Glomerular visceral epithelial cell (primary cell): ENCODE measurements around the gene GFOD1.
A peak's percentile ranks its signal among the peaks of the same experiment; 100 is the strongest.
"Not testable (repeated sequence)": the region's sequence is repeated elsewhere in the genome, so short reads cannot be mapped to it uniquely, and the experiment has no call there.

Experiments
- DNase-seq: peaks from one replicate; pipeline ENCODE4 v3.0.0-alpha.2; 2016; ENCODE audit errors: extremely low spot score

Gene GFOD1

GRCh38 chr6:13463941-13464340 lies 23.5 kb downstream of the GFOD1 start:
- no peak for DNase-seq

GRCh38 chr6:13463328-13463717 lies 24.1 kb downstream of the GFOD1 start:
- DNase-seq, result no peak

GRCh38 chr6:13462458-13463327 lies 24.7 kb downstream of the GFOD1 start:
- DNase-seq, result no peak

DNA sequence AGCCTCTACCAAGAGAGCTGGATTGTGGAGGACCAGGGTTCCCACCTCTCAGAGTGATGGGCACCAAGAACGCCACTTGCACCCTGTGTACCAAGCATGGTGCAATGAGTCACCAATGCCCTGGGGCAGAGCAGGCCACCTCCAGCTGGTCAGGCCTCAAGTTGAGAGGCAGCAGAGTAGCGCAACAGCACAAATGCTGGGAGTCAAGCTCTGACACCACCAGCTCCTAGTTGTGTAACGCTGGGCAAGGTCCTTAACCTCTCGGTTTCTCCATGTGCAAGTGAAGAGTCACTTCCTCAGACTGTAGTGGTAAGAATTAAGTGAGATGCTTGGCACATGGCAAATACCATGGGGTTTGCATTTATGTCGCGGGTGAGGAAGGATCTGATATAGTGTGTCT lies 25.6 kb downstream of the GFOD1 start:
- DNase-seq, result no peak

GRCh38 chr6:13461307-13461706 lies 26.1 kb downstream of the GFOD1 start:
- DNase-seq, result no peak

- DNase-seq, result not testable (repeated sequence)
Measured at GRCh38 chr6:13460289-13460688, 27.1 kb downstream of the GFOD1 start.

GRCh38 chr6:13457577-13457976 lies 29.8 kb downstream of the GFOD1 start:
- peak; percentile 10 for DNase-seq

DNA sequence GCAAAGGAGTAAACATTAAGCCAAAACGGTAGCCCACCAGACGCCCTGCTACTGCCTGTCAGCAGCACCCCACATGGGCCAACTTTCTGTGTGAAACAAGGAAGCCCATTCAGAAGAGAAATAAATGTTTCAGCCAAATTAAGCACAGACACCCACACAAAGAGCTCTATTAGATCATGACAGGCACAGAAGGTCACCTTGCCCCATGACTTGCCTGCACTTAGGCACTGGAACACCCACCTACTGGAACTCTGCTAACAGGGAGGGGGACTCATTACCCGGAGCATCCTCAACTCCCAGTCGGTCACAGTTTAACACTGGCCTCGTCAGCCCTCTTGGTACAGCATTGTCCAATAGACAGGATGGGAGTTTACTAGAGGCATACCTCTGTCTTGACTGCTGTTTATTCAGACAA lies 31.8 kb downstream of the GFOD1 start:
- no peak for DNase-seq

- peak; percentile 30 for DNase-seq
Measured at GRCh38 chr6:13454286-13455221, 32.8 kb downstream of the GFOD1 start.

- DNase-seq, result peak; percentile 83
Measured at GRCh38 chr6:13453771-13454251, 33.6 kb downstream of the GFOD1 start.

DNA sequence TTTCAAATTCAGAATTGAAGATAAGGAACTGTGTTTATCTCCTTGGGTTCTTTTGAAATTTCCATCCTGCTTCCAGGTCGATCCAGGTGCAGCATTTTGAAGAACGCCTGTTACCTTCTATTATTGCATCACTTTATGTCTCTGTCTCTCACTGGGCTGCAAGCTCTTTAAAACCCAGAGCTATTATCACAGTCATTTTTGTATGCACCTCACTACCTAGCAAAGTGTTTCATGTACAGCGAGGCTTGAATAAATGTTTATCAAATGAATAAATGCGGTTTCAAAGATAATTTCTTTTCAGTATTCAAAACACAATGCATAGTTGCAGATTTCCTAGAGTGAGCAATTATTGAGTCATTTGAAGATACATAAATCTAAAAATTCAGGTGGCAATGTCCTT lies 34.2 kb downstream of the GFOD1 start:
- no peak for DNase-seq

DNA sequence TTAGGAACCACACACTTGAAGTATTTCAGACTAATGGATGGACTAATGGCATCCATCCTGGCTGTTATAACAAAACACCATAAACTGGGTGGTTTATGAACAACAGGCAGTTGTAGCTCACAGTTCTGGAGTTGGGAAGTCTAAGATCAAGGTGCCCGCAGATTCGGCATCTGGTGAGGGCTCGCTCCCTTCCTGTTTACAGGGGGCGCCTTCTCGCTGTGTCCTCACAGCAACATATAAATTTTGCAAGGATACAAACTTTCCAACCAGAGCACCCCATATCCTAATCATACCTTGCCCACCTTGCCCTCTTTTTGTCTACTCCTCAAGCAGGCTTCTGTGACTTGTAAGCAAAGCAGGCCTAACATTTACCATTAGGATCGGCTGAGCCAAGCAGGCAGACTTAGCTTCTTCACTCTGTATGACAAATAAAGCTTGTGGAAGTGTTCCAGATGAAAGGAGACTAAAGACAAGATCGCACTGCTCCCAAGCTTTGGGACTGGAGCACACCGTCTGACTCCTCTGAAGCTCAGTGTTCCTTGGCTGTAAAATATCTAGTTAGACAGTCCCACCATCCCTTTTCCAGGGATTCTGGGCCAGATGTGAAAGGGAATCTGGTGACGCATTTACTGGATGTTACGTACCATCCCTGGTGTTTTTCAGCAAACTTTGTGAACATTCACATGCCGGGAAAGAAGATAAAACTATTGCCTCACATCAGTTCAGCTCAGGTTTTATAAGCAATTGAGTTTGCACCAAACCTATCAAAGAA lies 34.9 kb downstream of the GFOD1 start:
- no peak for DNase-seq

DNA sequence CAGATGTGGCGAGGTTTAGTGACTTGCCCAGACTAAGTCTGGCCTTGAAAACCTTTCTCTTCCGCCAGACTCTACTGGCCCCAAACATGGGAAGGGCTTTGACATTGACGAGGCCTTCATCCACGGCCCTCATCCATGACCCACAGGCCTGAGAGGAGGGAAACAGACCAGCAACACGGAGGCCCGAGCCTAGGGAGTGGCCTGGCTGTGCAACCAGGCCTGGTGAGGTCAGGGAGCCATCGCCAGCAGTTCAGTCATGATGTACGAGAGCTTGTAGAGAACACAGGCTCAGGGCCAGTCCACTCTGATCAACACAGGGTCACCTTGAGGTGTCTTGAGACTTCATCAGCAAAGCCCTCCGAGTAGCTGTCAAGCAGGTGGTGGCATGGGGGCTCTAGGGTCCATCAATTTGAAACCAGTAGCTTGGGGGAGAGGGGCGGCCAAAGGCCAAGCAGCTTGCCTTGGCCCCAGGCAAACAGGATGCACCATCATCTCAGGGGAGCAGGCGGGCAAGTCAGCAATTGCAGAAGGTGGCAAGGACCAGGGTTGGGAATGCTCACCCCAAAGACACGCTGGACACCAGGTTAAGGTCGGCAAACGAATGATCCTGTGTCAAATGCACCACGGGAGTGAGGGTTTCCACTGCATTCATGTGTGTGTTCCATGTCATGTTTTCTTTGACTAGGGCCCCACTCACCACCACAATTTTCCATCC lies 36.1 kb downstream of the GFOD1 start:
- DNase-seq, result no peak

DNA sequence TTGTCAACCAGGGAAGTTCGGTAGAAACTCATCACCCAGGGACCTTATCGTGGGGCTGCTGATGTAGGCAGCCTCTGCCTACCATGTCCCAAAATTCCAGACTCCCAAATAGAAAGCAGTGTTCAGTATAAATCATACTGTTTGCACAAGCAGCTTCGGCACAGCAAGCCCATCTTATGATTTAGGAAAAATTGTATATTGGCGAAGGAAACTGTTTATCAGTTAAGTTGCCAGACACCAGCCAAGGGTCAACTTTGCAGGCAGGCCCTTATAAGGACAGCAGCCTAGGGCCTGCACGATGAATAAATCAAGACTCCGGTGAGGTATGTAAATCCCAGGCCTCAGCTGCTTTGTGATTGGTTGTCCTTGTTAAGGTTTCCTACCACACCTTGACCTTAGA lies 36.8 kb downstream of the GFOD1 start:
- no peak for DNase-seq

DNA sequence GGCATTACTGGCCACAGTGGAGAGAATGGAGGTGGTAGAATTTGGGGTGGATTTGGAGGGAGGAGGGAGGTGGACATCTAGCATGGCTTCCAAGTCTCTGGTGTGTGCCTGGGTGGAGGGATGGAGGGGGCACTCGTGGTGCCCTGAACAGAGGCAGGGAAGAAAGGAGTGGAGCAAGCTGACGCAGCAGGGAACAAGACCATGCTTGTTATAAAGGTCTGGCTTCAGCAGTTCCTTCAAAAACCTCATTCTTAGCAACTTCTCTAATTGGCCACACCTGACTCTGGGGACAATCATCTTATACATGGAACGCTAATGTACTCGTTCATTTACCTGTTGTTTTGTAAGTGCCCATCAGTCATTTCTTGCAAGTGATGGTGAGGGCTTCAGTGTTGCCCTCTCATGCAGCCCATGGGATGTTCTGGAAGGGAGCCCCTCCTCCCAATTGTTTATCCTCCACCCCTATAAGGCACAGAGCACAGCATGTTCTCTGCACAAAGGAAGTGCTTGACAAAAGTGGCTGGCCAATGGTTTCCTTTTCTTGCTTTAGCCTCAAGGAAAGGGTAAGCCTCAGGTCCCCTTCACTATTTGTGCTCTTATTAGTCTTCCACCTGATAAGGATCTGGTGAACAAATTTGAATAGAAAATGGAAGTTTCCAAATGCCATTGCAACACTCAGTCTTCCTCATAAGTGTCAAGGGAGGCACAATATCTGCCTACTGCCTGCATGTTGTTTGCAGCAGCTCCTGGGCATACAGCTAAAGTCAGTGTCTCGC lies 39.3 kb downstream of the GFOD1 start:
- no peak for DNase-seq

- DNase-seq, result no peak
Measured at GRCh38 chr6:13446381-13446780, 41.0 kb downstream of the GFOD1 start.

GRCh38 chr6:13445744-13446115 lies 41.7 kb downstream of the GFOD1 start:
- DNase-seq, result no peak

GRCh38 chr6:13445005-13445743 lies 42.2 kb downstream of the GFOD1 start:
- DNase-seq, result peak; percentile 75

GRCh38 chr6:13444604-13445003 lies 42.8 kb downstream of the GFOD1 start:
- no peak for DNase-seq

GRCh38 chr6:13443978-13444377 lies 43.4 kb downstream of the GFOD1 start:
- not testable (repeated sequence) for DNase-seq
